NCI-H1417 treated with DMSO at 0.1 percent for 48 hours (cell line): Measurements from ENCODE around the gene VILL.

Source experiments
- DNase-seq: peaks from one replicate; lab custom pipeline; 2025; lab: John Stamatoyannopoulos, UW

VILL gene

DNA sequence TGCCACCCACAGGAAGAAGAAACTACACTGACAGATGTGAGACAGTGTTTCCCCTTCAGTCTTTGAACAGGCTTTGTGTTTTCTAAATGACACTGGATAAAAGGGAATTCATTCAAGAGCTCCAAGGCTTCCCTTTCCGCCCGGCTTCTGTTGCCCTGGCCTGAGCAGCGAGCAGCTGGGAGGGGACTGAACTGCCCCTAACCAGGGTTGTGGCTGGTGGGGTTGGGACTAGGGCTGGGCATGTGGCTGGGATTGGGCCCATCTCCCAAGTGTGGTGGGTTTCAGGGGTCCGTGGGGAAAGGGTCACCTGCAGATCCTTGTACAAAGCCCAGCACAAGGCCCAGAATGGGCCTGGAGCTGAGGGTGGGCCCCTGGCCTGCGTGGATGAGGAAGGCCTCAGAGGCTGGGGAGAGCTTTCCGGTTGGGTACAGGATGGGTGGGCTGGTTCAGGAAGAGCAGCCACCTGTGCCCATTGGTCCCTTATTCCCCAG is 10.4 kb downstream of the VILL start:
- DNase-seq = no peak

DNA sequence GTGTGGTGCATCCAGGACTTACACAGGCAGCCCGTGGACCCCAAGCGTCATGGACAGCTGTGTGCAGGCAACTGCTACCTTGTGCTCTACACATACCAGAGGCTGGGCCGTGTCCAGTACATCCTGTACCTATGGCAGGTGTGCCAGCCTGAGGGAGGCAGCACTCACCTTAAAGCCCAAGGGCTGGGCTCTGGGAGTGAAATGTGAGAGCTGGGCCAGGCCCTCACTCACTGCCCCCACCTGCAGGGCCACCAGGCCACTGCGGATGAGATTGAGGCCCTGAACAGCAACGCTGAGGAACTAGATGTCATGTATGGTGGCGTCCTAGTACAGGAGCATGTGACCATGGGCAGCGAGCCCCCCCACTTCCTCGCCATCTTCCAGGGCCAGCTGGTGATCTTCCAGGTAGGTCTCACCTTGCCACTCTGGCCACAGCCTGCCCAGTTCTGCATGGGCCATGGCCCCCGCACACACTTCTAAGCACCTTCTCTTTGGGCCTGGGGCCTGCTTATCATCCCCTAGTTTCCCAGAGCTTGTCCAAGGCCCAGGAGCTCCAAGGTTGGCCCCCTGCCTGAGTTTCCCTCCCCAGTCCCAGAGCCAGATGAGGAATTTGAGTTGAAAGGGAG is 11.0 kb downstream of the VILL start:
- no peak for DNase-seq

DNA sequence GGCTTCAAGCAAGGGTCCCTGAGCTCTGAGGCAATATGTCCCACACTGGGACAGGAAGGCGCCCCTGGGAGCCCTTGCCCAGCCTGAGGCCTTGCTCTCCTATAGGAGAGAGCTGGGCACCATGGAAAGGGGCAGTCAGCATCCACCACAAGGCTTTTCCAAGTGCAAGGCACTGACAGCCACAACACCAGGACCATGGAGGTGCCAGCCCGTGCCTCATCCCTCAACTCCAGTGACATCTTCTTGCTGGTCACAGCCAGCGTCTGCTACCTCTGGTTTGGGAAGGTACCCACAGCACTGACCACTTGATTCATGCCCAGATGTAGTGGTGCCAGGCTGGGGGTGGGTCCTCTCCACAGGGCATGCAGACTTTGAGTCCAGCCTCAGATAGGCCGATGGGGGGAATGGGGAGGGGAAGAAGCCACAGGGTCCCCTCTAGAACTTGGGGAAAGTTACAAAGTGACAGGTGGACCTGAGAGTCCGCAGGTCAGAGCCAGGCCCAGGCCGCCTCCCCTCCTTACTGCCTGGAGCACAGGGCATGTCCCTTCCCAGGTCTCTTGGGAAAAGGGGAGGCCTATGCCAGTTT is 11.8 kb downstream of the VILL start:
- no peak for DNase-seq

DNA sequence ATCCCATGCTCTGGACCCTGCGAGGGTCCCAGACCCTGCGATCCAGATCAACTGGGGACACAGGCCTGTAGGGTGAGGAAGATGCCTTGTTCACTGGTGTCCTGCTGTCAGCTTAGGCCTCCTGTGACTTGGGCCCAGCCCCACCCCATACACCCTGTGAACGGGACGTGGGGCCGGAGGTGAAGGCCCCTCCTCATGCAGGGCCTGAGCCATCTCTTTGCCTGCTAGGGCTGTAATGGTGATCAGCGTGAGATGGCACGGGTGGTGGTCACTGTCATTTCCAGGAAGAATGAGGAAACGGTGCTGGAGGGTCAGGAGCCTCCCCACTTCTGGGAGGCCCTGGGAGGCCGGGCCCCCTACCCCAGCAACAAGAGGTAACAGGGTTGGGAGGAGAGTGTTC is 12.4 kb downstream of the VILL start:
- DNase-seq = no peak

DNA sequence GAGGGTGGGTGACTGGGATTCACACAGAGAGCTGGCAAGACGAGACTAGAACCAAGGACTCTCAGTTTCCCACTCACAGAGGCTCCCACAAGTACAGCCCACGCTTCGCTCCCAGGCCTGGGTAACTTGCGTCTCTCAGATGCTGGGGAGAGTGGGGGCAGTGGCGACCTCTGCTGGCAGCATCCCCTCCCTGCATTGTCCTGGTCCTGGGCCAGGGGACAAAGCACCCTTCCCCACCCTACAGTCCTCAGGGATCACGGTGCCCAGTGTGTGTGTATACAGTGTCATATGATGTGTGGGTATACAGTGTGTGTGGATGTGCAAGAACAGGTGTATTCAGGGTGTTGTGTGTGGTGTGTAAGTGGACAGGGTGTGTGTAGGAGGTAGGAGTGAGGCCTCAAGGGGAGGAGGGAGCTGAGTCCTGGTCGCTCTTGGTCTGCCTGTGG is 12.8 kb downstream of the VILL start:
- DNase-seq = no peak

DNA sequence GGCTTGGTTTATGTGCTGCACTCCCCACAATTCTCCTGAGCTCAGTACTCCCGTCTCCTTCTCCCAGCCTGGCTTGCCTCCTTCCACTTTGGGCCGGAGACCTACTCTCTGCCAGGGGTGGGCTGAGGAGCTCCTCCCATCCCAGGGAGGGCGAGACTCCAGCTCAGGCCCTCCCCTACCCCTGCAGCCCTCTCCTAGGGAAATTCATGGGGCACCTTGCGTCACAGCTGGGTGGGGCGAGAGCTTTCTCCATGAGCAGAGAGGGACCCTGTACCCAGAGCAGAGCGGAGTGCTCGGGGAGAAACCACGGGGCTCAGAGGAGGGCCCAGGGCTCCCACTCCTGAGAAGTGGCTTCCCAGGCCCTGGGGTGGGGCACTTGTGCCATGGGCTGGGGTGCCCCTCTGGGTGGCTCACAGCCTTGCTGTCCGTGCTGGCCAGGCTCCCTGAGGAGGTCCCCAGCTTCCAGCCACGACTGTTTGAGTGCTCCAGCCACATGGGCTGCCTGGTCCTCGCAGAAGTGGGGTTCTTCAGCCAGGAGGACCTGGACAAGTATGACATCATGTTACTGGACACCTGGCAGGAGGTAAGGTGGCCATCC is 13.3 kb downstream of the VILL start:
- no peak for DNase-seq

DNA sequence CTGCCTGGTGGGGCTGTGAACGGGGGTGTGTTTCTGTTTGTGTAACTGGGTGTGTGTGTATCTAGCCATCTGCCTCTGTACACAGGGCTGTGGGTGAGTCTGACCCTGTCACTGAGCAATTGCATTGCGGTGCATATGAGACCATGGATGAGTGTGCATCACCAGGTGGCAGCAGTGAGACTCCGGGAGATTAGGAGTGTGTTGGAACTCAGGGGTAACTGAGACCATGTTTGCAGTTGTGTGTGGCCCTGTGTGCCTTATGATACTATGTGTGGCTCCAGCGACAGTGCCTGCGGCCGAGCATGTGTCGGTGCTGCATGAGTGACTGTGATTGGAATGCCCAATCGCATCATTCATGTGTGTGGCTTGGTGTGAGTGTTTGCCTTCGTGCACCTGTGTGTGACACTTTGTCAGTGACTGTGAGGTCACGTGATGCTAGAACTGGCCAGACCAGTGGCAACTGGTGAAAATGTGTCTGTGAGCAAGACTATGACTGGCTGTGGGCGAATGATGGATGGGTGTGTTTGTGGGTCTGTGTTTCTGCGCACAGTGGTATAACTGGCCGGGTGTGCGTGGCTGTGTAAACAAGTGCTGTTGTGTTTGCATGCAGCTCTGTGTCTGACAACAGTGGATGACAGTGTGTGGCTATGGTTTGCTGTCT is 14.0 kb downstream of the VILL start:
- DNase-seq = no peak

DNA sequence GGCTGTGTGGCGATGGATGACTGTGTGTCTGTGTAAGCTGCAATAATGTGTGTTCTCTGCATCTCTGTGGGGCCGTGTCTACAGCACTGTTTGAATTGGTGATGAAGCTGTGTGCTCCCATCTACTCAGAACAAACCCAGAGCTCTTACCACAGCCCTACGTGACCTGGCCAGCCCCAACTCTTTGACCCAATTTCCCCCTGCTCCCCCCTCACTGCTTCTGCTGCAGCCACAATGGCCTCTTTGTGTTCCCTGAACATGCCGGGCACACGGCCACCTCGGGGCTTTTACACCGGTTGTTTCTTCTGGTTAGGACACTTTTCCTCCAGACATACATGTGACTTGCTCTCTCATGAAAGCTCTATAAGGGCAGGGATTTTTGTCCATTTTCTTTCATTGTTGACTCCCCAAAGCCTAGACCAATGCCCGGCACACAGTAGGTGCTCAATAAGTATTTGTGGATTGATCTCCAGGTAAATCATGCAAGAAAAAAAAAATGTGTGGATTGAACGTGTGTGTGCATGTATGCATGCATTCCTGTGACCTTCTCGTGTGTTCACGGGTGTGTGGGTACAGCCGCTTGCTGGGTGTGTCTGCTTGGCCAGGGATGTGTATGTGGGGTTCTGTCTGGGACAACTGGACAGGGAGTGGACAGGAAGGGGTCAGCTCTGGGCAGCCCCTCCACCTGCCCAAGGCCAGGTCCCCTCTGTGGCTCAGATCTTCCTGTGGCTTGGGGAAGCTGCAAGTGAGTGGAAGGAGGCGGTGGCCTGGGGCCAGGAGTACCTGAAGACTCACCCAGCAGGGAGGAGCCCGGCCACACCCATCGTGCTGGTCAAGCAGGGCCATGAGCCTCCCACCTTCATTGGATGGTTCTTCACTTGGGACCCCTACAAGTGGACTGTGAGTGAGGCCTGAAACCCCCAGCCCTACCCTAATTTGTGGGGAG is 14.8 kb downstream of the VILL start:
- DNase-seq = no peak

DNA sequence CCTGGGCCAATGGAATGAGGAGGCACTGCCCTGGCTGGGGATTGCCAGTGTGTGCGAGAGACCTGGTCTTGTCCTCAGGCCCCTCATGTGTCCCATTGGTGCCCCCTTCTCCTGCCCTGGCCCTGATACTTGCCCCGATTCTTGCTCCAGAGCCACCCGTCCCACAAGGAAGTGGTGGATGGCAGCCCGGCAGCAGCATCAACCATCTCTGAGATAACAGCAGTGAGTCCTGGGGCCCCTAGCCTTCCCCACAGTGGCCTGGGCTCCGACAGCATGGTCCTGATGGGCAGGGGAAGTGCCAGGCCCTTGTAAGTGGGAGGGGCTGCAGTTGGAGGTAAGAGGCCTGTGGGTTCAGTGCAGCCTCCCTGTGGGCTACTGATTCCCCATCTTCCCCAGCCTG is 15.4 kb downstream of the VILL start:
- no peak for DNase-seq

DNA sequence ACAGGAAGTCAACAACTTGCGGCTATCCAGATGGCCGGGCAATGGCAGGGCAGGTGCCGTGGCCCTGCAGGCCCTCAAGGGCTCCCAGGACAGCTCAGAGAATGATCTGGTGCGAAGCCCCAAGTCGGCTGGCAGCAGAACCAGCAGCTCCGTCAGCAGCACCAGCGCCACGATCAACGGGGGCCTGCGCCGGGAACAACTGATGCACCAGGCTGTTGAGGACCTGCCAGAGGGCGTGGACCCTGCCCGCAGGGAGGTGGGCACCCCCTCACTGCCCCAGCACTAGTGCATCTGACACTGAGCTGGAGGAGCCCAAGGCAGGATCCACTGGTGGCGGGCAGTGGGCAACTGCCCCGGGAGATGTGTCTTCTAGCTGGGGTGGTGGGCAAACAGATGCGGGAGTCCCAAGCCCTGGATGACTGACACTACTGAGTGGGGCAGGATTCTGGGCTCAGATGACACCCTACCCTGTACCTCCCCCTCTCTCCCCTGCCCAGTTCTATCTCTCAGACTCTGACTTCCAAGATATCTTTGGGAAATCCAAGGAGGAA is 15.9 kb downstream of the VILL start:
- DNase-seq = no peak

DNA sequence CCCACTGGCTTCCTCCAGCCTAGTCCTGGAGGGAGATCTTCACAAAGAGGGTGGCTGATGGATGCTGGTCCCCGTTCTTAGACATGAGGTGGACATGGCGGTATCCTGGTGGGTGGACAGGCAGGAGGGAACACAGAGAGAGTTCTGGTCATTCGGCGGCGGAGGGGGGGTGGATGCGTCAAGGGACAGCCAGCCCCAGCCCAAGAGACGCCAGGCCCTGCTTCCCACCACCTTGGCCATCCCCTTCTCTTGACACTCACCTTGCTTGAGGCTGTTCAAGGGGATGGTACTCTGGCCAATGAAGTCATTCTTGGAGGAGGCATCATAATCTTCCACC is 17.1 kb downstream of the VILL start:
- no peak for DNase-seq

DNA sequence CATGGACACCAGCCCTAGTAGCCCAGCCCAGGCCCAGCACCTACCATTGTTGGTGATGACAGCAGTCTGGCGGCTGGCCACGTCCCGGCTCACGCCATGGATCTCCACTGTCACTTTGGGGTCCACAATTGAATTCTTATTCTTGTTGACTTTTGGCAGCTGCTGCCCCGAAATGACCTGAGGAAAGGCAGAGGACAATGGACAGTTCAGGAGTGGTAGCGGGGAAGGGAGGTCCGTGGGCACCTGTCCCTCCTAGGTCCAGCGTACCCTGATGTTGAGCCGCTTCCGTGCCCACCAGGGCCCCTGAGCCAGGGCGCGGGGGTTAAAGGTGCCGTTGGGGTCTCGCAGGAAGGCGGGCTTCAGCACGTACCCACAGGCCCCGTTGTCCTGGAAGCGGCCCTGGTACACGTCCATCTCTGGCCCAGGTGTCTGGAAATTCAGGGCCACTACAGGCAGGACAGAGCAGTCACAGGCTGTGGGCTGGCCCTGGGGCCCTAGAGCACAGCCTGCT is 17.7 kb downstream of the VILL start:
- DNase-seq = no peak

DNA sequence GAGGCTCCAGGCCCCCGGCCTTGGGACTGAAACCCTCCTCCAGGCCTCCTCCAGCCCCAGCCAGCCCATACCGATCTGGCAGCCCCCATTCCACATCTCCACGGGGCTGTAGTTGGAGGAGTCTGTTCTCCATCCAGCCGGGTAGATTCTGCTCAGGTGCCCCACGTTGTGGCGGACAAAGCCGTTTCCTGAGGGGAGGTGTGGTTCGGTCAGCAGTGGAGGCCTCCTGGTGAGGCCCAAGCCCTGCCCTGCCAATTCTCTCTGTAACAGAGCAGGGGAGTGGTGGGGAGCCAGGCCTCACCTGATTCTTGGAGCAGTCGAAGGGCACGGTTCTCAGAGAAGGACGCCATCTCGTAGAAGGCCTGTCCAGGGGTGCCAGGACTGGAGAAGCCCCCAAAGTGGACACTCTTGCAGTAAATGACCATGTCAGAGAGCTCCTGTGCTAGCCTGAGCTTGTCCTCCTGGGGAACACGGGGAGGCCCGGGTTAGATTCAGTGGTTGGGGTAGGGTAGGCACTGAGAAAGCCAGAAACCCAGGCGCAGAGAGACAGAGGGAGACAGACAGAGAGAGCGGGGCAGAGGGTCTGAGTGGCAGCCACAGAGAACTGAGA is 18.5 kb downstream of the VILL start:
- no peak for DNase-seq

DNA sequence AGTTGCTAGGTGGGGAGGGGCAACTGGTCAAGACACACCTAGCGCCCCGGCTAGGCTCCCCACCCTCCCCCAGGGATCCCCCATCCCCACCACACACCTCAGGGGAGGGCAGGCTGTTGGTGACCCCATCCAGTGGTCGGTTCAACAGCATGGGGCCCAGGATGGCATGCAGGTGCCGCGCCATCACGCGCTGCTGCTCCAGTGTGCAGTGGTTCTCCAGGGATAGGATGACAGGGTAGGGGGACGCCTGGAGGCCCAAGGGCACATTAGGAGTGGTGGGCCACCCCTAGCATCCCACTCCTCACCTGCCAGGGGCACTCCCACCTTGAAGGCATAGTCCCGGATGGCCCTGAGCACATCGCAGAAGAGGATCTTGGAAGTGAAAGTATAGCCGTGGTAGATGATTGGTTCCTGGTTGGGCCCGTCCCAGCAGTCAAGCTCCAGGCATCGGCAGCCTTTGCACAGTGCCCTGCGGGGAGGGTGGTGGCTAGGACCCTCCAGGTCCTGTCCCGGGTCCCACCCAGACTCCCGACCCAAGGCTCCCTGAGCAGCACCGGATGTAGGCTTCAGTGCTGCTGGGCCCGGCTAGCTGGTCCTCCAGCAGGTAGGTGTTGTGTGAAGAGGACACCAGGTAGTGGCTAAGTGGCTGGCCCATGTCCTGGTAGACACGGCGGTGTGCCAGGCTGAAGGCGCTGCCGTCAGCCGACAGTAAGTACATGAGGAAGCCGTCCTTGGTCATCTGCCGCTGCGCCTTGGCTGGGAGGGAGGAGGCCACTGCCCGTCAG is 19.4 kb downstream of the VILL start:
- no peak for DNase-seq

DNA sequence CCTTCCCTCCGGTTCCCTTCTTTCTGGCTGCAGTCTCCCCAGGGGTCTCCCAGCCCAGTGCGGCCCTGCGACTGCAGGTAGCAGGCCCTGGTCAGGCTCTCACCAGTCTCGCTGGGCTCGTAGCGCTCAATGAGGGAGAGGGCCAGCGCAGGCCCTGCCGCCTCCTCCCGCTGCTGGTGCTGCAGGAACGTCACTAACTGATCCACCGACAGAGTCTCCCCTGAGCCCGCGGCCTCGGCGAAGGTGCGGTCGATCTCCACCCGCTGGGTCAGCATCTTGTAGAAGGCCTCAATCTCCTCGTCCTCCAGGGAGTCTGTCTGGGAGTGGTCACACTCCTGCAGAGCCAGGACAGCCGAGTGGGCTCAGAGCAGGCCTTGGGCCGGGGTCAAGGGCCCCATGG is 20.5 kb downstream of the VILL start:
- DNase-seq = no peak

DNA sequence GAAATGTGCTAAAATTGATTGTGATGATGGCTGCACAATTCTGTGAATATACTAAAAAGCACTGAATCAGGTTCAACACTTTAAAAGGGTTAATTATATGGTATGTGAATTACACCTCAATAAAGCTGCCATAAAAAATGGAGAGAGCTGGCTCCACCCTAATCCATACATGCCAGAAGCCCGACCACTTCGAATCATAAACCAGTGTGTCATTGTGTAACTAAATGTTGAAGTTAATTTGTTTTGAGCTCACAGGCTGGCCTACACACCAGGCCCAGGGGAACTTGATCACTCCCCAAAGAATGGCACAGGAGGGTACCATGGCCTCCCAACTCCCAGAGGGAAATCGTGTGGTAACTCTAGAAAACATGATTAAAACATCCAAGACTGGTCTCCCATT is 24.9 kb downstream of the VILL start:
- DNase-seq = no peak

DNA sequence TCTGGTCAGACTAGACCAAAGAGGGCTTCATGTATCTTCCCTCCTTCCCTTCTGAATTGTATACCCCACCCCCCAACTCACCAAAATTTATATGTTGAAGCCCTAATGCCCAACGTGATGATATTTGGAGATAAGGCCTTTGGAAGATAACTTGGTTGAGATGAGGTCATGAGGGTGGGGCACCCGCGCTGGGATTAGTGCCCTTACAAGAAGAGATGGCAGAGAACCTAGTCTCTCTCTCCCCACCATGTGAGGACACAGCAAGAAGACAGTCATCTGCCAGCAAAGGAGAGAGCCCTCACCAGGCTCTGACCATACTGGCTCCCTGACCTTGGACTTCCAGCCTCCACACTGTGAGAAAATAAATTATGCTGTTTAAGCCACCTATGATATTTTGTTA is 25.4 kb downstream of the VILL start:
- DNase-seq = no peak

DNA sequence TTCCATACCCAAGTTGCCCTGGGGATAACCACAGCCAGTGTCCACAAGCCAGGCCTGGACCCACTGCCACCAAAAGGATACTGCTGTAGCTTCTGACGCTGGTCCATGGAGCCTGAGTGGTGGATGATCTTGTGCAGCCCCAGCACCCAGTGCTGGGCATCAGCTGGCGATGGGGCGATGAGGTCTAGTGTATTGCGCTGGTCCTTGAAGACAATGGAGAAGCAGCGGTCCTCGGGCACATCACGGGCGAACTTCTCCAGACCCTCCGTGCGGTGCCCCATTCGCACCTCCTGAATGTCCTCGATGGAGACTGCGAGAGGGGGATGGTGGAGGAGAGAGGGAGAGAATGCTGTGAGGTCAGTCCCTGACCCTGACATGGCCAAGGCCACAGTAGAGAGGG is 25.8 kb downstream of the VILL start:
- no peak for DNase-seq

DNA sequence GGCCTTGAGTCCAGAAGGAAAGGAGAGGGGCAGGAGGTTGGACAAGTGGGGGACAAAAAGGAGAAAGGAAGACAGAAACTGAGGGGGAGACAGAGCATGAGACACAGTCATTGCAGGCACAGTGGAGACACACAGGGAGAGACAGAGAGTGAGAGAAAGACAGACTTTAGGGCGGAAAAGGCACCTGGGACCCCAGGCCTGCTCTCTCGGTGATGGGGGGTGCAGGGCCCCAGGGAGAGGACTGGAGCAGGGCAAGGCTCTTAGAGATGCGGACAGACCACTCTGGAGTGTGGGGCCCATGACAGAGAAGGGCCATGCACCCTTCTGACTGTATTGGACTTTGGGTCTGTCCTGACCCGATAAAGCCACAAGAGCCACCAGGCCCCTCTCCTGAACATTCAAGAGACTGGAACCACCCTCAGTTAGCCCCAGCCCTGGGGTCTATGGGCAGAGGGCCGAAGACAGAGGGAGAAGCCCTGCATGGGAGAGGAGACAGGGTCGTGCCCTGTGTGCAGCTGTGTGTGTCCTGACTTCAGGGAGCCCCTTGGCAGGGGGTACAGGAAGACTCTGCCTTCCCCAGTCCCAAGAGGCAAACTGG is 26.4 kb downstream of the VILL start:
- no peak for DNase-seq
